Measurements from ENCODE around the gene MAGEA2.
"Not testable (repeated sequence)": the region's sequence is repeated elsewhere in the genome, so short reads cannot be mapped to it uniquely, and the experiment has no call there.

MAGEA2 gene

DNA sequence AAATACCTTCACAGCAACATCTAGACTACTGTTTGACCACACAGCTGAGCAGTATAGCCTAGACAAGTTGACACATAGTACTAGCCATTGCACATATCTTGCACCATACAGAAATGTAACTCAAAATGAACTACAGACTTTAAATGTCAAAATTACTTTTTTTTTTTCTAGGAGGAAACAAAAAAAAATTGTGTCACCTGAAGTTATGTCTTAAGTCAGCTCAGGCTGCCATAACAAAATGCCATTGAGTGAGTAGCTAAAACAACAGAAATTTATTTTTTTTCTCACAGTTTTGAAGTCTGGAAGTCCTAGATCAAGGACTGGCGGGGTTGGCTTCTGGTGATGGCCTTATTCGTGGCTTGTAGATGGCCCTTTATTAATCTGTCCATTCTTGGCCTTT is 44.5 kb downstream of the MAGEA2 start, which contains the start of gene CSAG2:
Gene CSAG2 (minus strand): TSS at position 101 of the 400 bp plus-strand sequence. CDS start 161 bp downstream, outside the sequence.
- not testable (repeated sequence) for DNase-seq (ENCODE audit: low read depth in 2 of 2)

DNA sequence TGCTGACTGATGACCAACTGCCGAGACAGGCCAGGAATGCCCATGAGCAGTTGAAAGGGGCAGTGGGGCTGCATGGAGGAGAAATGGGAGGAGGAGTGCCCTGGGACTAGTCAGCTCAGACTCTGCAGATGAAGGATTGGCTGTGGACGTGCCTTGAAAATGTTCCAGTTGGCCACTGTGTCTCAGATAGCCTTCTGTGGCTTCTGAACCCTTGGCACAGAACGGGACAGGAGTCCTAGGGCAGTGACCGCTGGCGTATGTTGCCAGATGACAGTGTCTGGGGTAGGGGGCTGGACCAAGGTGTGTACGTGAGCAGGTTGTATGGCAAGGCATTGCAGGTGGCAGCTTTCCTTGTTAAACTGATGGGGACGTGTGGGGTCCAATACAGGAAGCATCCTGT is 47.1 kb downstream of the MAGEA2 start:
- DNase-seq (ENCODE audit: low read depth in 2 of 2) = not testable (repeated sequence)

DNA sequence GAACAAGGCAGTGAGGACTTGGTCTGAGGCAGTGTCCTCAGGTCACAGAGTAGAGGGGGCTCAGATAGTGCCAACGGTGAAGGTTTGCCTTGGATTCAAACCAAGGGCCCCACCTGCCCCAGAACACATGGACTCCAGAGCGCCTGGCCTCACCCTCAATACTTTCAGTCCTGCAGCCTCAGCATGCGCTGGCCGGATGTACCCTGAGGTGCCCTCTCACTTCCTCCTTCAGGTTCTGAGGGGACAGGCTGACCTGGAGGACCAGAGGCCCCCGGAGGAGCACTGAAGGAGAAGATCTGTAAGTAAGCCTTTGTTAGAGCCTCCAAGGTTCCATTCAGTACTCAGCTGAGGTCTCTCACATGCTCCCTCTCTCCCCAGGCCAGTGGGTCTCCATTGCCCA is 53.3 kb downstream of the MAGEA2 start:
- DNase-seq (ENCODE audit: low read depth in 2 of 2) = not testable (repeated sequence)
